SU-DHL-6 (cell line): ENCODE measurements around the gene SORCS2.

Experiments used
- CTCF ChIP-seq: fragments of 200-600 bp; sonication (generic); IDR thresholded peaks from one replicate; pipeline ENCODE4 v1.5.1; 2017; ENCODE audit warnings: antibody characterized with exemption, mild to moderate bottlenecking, low read length, moderate library complexity; ENCODE audit not compliant: insufficient read depth, poor library complexity, severe bottlenecking
- EZH2phosphoT487 ChIP-seq: fragments of 200-600 bp; sonication (generic), shearing (Covaris generic); conservative IDR thresholded peaks from 2 replicates; pipeline ENCODE4 v1.6.1; 2018; ENCODE audit warnings: mild to moderate bottlenecking, antibody characterized with exemption, low read length, moderate library complexity, mixed read lengths

GRCh38 chr4:7361280-7361895 is 169.1 kb downstream of the SORCS2 start:
- TF ChIP-seq CTCF (no peak), EZH2phosphoT487 (no peak)
